GM18861 (cell line): ENCODE data around the gene PLXNA1.

Experiments
- ATAC-seq: cut with Tn5 transposase; IDR thresholded peaks from one replicate; pipeline ENCODE4 v1.9.1; 2021; ENCODE audit not compliant: unreplicated experiment

The PLXNA1 gene

GRCh38 chr3:127016461-127016860, 33.5 kb downstream of the PLXNA1 start:
- ATAC-seq, result no peak

- ATAC-seq, result no peak
These were observed 34.3 kb downstream of the PLXNA1 start for GRCh38 chr3:127017229-127017628.

- no peak for ATAC-seq
These were observed 34.9 kb downstream of the PLXNA1 start for GRCh38 chr3:127017781-127018180.

GRCh38 chr3:127018306-127018828, 35.5 kb downstream of the PLXNA1 start:
- no peak for ATAC-seq

GRCh38 chr3:127019449-127019848, 36.5 kb downstream of the PLXNA1 start:
- no peak for ATAC-seq

GRCh38 chr3:127020543-127020942, 37.6 kb downstream of the PLXNA1 start:
- ATAC-seq, result no peak

- ATAC-seq, result no peak
These were observed 39.9 kb downstream of the PLXNA1 start for GRCh38 chr3:127022849-127023248.

- ATAC-seq, result no peak
These were observed 42.5 kb downstream of the PLXNA1 start for GRCh38 chr3:127025456-127025855.

GRCh38 chr3:127026036-127026435, 43.1 kb downstream of the PLXNA1 start:
- no peak for ATAC-seq

GRCh38 chr3:127026661-127027060, 43.7 kb downstream of the PLXNA1 start:
- no peak for ATAC-seq

GRCh38 chr3:127027061-127027735, 44.3 kb downstream of the PLXNA1 start:
- ATAC-seq, result no peak

GRCh38 chr3:127027811-127028548, 45.1 kb downstream of the PLXNA1 start:
- no peak for ATAC-seq

GRCh38 chr3:127028781-127029657, 46.1 kb downstream of the PLXNA1 start:
- no peak for ATAC-seq

- no peak for ATAC-seq
These were observed 47.0 kb downstream of the PLXNA1 start for GRCh38 chr3:127029658-127030507.

- no peak for ATAC-seq
These were observed 47.8 kb downstream of the PLXNA1 start for GRCh38 chr3:127030508-127031412.

GRCh38 chr3:127031413-127031810, 48.5 kb downstream of the PLXNA1 start:
- no peak for ATAC-seq

GRCh38 chr3:127031845-127032244, 48.9 kb downstream of the PLXNA1 start:
- no peak for ATAC-seq

- ATAC-seq, result no peak
These were observed 49.5 kb downstream of the PLXNA1 start for GRCh38 chr3:127032296-127032990.
